HG02623 (cell line): ENCODE measurements around the gene IL1RAPL1.

Experiments used
- ATAC-seq: cut with Tn5 transposase; IDR thresholded peaks from one replicate; pipeline ENCODE4 v1.9.1; 2021; ENCODE audit warnings: moderate library complexity; ENCODE audit not compliant: unreplicated experiment

The IL1RAPL1 gene

DNA sequence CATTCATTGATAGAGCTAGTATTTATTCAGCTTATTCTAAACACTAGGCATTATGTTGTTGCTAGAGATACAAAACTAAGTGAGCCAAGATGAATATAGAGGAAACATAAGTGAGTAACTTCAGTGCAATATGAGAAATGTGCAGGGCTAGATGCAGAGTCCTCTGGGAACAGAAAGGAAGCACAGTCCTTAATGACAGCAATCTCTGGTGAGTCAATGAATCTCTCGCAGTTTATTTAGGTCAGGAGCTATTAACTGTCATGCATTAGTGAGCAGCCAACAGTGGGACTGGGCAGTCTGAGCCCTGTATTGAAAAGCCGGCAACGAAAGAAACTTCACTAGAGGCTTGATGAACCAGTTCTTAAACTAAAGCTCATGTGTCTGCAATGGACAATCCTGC lies 1030.0 kb downstream of the IL1RAPL1 start:
- no peak for ATAC-seq

DNA sequence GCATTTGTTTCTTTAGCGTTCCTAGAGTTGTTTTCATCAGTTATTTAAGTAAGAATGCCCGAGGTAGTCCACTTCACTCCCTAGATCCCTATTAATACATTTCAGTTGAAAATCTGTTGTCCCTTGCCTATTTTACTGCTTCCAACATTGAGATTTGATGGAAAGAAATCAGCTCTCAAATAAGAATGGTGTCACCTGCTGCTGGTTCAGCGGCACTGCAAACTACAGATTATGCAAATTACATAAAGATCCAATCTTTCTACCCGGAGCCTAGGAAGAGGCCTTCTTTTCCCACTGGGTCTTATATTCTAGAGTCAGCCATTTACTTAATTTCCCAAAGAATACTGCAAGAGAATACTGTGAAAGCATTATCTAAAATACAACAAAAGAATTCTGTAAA lies 1030.5 kb downstream of the IL1RAPL1 start:
- no peak for ATAC-seq

DNA sequence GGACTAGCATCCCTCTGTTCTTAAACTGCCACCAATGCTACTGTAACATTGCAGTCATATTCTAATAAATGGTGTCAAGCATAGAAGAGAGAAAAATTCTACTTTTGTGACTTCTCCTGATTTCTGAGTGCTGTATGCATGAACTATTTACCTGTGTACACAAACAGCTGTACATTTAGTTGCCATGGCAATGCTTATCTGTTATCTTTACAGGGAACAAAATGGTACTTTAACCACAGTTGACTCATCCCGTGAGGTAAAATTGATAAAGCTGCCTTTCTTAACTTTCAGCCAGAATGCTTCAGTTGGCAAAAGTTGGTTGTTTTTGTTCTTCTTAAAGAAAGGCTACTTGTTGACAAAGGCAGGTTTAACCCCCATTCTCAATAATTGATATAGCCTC lies 1040.6 kb downstream of the IL1RAPL1 start:
- ATAC-seq: no peak

DNA sequence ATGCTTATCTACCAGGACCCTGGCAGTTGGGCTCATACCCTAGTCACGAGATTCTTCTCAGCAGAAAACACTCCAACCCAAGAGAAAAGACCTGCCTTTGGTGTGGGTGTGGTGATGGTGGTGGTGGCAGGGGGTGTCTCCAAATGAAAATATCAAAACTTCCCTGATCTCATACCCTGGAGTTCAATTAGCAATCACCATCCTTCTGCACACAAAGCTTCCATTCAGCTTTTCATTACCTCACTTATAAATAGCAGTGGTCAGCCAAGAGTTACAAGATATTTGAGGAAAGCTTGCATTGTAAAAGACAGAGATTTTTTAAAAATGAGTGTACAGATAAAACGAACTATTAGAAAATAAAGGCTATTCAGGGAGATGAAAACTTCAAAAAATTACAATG lies 1047.3 kb downstream of the IL1RAPL1 start:
- ATAC-seq: no peak

DNA sequence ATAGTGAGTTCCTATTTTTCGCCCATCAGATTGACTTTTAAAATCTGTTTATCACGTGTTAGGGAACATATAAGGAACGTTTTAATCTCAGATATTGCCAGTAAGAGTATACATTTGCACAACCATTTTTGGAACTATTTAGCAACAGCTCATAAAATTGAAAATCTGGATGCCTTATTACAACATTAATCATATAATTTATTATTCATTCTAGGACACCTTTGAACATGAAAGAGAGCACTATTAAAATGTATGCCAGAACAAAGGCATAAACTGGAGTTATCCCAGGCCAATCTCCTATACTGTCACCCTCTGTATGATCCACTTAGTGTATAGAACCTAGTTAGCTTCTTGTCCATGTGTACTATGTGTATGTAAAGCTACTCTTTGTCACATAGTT lies 1049.1 kb downstream of the IL1RAPL1 start:
- ATAC-seq: no peak

DNA sequence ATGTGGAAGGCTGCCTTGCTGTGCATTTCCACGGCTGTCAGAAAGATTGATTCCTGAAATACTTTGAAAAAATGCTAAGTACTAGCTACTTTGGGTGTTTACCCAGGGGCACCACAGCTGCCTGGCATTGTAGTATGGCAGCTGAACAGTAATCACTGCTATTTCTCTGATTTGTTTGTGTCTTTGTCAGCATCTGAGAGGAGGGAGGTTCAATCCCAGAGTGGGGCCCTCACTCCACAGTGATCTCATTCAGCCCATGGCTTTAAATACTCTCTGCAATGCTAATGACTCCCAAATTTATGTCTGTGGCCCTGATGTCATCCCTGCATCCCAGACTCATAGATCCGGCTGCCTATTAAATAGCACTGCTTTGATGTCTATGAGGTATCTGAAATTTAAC lies 1052.9 kb downstream of the IL1RAPL1 start:
- no peak for ATAC-seq

DNA sequence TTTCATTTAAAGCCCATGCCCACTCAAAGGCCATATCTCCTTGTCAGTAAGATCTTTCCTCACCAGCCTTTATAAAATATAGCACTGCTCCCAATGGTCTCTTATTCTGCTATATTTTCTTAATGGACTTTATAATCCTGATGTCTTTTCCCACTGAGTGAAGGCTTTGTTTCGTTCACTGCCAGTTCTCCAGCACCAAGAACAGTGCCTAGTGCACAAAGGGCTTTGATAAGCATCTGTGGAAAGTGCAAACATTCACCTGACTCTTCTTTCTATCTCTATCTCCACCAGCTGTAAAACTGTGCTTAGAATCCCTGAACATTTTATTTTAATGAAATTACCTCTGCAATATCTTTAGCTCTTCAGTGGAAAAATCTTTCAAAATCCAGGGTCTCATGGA lies 1054.2 kb downstream of the IL1RAPL1 start:
- no peak for ATAC-seq

DNA sequence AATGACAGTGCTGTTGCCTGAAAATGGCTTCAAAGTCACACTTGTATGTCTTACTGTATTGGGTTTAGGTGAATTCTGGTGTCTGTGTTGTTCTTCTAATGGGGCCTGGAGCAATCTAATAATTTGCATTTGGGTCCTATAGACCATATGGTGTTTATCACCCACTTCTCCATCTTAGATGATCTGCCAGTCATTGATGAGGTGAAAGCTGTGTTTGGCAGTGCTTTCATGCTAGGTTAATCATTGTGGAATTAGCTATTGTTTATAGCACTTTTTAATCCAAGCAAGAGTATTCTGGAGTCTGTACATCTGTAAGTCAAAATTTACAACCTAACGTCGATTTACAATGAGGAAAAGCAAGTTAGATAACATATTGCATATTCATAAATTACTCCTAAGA lies 1055.9 kb downstream of the IL1RAPL1 start:
- no peak for ATAC-seq

DNA sequence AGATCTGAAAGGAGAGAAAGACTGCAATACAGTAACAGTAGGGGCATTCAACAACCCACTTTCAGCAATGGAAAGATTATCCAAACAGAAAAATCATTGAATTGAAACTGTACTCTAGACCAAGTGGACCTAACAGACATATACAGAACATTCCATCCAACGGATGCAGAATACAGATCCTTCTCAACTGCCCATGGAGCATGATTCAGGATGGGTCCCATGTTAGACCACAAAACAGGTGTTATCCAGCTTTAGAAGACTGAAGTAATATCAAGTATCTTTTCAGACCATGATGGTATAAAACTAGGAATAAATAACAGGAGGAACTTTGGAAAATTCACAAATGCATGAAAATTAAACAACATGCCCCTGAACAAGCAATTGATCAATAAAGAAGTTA lies 1060.9 kb downstream of the IL1RAPL1 start:
- ATAC-seq: no peak

DNA sequence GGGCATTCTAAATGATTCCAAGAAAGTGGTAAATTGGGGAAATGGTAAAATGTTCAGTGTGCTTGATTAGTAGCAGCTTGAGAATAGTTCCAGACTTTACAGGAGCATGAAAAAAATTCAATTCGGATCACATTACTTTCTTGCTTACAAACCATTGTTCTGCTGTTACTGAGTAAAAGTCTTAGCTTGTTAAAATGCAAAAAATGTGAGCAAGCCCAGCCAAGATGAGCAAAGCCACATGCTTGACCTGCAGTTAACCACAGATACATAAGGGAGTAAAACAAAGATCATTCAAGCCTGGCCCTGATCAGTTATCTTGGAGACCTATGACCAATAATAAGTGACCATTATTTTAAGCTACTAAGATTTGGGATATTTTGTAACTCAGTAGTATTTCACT lies 1065.2 kb downstream of the IL1RAPL1 start:
- no peak for ATAC-seq

DNA sequence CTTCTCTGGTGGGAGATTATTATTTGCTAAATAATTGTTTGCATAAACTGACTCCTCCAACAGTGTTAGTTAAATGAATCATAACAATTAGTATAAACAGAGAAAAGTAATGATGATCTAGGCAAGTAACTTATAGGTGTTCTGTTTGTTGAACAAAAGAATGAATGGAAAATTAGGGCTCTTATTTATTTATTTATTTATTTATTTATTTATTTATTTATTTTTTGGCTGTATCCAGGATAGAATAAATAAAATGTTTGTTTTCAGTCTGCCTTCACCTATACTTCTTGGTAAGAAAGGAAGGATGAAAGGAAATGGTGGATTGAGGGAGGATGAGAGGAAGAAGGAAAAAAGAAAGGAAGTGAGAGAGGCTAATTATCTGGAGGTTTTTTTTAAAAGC lies 1066.5 kb downstream of the IL1RAPL1 start:
- ATAC-seq: no peak

DNA sequence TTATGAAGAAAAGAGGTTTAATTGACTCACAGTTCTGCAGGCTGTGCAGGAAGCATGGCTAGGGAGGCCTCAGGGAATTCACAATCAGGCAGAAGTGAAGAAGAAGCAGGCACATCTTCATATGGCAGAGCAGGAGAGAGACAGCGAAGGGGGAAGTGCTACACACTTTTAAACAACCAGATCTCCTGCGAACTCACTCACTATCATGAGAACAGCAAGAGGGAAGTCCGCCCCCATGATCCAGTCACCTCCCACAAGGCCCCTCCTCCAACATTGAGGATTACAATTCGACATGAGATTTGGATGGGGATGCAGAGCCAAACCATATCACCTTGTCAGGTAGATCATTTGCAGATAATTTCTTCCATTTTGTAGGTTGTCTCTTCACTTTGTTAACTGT lies 1072.7 kb downstream of the IL1RAPL1 start:
- ATAC-seq: no peak

DNA sequence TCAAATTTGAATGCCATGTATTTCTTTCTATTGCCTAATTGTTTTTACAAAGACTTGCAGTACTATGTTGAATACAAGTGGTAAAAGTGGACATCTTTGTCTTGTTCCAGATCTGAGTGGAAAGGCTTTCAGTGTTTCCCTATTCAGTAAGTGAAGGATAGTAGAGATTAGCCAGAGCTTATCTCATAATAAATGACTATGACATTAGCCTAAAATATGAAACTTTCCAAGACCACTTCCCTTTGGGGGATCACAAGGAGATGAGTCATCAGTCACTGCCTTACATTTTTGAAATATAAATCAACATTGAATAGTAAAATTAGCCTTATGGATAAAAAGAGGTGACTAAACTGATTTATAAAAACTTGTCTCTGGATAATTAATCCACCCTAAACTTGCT lies 1074.0 kb downstream of the IL1RAPL1 start:
- ATAC-seq: no peak

DNA sequence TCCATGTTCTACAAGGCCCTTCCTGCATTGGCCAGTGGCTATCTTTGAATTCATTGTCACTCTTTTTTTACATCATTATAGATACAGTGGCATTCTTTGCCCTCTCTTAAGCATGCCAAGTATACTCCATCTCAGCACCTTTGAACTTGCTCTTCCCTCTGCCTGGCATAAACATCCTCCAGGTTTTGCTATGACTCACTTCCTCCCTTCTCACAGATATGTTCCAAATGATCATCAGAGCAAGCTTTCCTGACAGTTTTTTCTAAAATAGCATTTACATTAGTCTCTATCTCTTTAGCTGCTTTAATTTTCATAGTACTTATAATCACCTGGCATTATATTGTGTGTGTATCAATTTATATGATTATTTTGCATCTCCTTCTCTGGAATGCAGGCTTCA lies 1074.9 kb downstream of the IL1RAPL1 start:
- no peak for ATAC-seq

DNA sequence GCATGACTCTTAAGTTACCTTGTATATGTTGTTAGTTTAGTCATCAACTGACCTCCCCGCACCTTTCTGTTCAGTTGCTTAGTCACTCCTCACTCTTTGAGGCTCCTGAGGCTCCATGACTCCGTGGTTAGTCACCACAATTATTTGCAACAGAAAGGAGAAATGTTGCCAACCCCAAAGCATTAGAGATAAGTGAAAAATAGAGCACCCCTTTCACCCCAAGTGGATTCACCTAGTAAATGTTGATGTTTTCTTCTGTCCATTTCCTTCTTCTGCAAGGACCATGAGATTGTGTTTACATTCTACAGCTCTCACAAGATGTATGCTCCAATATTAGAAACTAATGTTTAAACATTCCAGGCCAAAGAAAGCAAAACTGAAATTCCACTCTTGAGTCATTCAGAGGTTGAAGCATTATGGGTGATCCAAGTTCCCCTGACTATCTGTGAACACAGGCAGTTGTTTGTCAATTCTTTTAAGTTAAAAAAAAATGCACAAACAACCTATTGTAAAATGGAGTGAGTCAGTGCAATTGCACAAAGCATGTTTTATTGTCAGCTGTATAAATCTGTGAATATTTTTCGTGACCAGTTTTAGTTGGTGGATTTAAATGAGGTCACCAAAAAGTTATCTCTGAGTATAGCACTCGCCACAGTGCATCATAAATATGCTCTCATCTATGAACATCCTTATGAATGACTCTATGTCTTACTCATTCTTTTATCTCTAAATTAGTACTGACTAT lies 1075.7 kb downstream of the IL1RAPL1 start:
- peak; percentile 60 for ATAC-seq

DNA sequence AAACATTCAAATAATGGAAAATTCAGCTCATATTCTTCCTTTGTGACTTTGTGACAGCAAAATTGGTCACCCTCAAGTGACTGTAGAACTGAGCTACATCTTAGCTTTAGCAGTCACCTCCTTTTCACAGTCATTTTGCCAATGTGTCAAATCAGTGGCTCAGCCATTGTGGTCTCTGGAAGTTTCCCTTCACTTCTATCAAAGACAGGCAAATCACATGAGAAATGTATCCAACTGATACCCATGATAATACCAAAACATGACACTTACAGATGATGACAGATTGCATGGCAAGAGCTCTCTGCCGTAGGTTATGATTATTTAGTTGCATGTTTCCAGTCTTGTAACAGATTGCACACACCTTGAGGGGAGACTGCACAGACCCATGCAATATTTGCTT lies 1078.3 kb downstream of the IL1RAPL1 start:
- ATAC-seq: no peak

DNA sequence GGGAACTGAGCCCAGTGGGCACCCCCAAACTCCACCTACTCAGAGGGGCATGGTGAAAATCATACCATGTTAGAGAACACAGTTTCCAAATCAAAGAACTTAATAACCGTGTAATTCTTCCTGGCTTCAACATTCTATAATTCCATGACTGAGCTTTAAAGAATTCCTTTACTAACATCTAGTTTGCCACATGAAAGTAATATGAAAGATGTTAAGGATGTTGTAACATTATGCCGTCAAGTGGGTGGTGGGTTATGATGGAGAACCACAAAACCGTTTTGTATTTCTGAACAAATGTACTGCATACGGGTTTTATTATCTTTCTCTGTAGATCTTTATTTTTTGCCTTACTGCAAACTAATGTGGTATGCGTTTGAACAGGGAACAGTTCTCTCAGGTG lies 1079.1 kb downstream of the IL1RAPL1 start:
- ATAC-seq: no peak

DNA sequence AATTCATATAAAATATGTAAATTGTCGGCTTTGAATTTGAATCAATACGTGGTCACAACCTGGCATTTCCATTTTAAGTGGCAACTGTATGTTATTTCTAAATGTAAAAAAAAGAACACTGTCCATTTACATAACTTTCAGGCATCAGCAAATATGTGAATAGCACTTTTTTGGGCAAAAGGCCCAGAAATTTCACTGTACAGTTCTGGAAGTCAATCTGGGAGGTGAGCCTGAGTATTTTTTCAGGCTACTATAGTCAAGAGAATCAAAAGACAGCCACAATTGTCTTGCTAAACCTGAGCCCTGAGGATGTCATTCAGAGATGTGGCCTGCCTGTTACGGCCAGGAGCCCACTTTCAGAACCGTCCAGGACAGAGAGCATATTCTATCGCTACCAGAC lies 1084.2 kb downstream of the IL1RAPL1 start:
- no peak for ATAC-seq

DNA sequence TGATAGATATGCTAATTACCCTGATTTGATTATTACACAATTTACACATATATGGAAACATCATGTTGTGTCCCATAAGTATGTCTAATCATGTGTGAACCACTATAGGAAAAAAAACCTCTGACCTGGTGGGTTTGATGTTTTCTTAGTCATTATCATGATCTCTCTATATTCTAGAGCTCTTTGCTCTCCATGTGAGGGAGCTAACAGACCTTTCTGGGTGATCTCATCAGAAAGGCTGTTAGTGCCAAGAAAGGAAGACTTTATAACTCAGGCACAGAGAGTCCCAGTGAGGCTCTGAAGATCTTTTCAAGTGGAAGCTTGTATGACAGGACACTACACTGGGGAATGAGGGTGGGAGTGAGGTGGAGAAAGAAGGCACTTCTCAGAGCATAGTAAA lies 1100.4 kb downstream of the IL1RAPL1 start:
- no peak for ATAC-seq

DNA sequence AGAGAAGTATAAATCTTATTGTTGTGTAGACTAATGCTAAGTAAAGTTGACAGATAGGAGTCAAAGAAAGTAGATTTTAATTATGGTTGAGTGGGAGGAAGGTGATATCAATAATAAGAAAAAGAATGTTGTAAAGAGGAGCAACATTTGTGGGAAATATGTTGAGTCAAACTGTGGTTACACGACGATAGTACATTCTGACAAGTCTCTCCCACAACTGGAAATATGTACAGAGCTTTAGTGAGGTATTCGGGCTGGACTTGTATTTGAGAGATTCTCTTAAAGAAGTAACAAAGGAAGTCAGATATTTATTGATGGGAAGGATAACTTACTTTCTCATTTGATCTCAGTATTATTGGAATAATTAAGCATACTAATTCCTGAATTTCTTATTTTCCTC lies 1102.8 kb downstream of the IL1RAPL1 start:
- no peak for ATAC-seq

DNA sequence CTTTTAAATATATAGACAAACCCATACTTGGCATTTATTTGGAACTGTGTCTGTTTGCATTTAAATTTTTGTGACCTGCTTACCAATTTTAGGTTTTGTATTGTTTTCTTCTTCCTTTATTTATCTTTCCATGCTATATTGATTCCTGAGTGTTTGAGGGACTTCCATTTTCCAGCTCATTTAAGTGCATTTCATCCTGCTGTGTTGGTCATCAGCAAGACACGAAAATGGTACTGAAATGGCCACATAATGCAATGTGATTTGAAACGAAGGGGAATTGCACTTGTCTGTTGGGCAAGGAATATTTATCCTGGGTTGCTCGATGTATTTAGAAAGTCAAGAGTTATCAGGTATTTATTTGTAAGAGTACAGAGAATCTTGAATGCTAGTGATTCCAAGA lies 1103.8 kb downstream of the IL1RAPL1 start:
- no peak for ATAC-seq

DNA sequence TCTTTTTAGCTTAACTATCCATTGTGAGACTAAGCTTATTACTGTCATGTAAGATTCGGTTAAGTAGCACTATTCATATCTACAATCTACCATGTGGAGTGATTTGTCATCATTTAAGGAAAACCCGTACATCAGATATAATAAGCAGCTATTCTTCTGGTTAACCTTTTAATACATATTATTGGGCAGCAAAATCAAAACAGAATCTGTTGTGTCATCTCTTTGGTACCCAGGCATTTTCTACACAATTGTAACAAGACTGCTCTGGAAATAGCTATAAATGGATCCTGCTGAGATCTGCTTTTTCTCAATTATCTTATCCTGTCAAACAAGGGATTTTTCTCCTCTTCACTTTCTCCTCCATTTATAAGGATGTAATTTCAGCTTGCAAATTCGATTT lies 1106.7 kb downstream of the IL1RAPL1 start:
- no peak for ATAC-seq

DNA sequence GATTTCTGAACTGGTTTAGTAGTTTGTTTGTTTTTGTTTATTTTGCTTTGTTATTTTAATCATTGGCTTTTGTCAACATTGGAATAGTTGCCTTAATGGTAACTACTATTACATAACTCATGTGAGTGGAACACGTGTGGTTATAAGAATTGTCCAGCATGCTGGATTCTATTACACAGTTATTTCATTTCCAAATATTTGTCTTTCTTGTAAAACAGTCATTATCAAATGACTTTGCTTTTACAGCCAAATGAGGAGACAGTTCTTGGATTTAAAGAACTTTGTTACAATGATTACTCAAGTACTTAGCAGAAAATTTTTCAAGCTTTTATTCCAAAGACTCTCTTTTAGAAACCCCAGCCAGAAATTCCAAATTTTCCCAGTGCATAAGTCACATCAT lies 1112.0 kb downstream of the IL1RAPL1 start:
- no peak for ATAC-seq
